Stimulated activated CD8-positive, alpha-beta memory T cell treated with anti-CD3 and anti-CD28 coated beads, Interleukin-7, amount 100 ng/mL, for 24 hours (primary cell): Measurements from ENCODE around the gene KRT6C.
"Not testable (repeated sequence)": the region's sequence is repeated elsewhere in the genome, so short reads cannot be mapped to it uniquely, and the experiment has no call there.

Experiments used
- DNase-seq: peaks from one replicate; pipeline ENCODE4 v3.0.0-alpha.2; 2020; ENCODE audit warnings: low read depth

KRT6C gene

DNA sequence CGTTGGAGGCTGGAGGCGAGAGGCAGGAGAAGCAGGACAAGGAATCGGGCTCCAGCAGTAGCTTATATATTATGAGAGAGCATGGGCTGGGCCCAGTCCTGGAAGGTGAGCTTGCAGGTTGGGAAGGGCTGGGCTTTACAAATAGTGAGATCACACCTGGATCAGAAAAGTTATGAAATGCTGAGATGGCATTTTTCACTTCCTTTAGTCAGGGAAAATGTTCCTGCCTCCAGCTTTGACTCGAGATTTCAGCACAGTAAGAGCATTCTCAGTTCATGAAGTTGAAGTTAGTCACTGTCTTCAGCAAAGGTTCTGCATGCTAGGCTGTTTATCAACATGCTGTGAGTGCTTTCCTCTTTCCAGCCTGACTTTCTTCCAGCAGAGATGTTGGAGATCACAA, at the start of gene KRT6C:
Gene KRT6C (minus strand): TSS at position 38 of the 400 bp plus-strand sequence. CDS start 68 bp downstream, outside the sequence.
- no peak for DNase-seq

DNA sequence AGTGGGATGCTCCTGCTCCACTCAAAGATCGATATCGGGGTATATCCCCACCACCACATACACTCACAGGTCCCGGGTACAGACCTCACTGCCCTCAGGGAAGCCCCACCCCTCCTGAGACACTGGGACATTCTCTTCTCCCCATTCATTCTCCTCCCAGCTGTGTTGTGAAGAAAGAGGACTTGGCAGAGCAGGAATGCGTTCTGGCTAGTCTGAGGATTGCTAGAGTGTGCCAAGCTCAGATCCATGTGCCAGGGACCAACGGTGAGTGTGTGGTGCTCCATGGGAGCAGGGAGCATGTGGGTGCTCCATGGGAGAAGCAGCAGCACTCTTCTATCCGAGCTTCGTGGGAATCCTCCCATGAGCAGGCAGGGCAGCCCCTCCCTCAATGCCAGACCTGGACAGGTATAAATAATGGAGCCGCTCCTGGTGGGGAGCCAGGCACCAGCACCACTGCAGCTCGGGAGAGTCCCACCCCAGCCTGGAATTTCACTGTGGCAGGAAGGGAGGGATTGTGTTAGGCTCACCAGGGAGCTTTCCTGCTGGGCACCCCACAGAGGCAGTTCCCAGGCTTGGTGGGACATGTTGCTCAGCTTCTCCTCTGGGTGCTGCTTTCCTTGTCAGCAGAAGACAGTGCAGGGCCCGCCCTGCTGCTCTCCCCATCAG, 48.9 kb upstream of the KRT6C start:
- DNase-seq: no peak

DNA sequence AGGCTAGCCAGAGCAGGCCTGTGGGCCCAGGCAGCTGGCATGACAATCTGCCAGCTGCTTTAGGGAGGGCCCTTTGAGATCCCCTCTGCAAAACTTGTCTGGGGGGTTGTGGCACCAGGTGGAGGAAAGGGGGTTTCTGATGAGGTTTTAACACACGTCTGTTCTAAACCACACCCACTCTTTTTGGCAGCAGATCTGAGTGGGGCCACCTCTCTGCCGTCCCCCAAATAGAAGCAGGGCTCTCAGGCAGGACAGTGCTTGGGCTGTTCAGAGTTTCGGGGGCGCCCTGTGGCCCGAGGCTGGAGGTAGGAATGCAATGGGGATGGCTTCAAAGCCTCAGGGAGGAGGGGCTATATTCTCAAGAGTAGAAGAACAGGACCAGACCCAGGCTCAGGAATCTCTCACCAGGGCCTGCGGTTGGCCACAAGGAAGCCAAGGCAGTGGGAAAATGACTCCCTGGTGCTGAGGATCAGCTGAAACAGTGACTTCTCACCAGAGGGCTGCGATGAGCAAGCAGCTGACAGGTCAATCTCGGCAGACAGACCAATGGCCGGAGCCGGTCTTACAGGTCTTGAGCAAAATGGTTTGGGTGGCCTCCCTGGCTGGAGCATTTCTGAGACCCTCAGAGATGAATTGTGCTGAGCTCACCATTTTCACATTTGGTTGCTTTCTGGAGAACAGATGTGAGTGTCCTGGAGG, 48.1 kb upstream of the KRT6C start:
- no peak for DNase-seq

DNA sequence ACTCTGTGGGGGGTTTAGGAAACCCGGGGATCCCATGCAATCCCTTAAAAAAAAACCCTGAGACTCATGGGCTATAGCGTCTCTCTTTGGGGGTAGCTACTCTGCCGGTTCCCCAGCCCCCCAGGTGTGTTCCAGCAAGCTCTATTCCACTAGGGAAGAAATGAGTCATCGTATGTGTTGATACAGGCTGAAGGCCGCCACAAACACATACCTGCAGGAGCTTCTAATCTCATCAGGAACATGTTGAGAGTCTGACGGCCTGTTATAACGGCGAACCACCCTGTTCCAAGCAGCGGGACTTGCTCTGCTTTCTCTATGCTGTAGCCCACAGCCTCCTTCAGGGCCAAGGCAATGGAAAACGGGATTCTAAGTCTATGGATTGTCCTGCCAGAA, 47.6 kb upstream of the KRT6C start:
- no peak for DNase-seq

DNA sequence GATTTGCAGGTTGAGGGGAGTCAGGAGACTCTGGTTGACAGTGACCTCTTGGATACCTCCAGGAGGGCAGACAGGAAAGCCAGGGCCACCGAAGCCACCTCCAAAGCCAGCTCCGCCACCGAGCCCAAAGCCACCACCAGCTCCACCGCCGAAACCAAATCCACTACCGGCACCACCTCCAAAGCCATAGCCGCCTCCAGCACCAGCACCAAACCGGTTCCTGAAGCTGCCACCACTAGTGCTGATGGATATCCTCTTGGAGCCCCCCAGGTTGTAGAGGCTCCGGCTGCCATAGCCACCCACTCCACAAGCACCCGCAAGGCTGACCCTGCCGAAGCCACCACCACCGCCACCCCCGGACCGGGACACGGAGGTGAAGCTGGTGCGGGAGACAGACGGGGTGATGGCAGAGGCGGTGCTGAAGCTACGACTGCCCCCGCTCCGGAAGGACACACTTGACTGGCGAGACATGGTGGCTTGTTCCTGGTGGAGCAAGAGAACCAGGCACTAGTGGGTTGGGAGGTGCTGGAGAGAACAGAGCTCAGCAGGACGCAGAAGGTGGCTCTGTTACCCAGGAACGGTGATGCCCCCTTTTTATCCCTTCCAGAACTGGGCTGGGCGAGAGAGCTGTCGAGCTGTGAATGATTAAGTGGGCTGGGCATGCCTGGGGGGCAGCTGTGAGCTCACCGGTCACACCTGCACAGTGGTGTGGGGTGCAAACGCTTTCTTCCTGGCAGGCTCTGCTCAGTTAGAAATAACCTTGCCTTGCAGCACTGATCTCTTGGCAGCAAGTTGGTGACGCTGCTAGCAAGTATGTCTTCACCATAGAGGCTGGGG, 46.4 kb upstream of the KRT6C start, which contains the start of gene KRT5:
Gene KRT5 (minus strand): TSS at position 569 of the 837 bp plus-strand sequence. CDS start 98 bp downstream, at position 471.
- no peak for DNase-seq

GRCh38 chr12:52519387-52519703, 45.7 kb upstream of the KRT6C start:
- no peak for DNase-seq

GRCh38 chr12:52518574-52519386, 45.2 kb upstream of the KRT6C start:
- no peak for DNase-seq

- DNase-seq: no peak
Observed at GRCh38 chr12:52517888-52518287, 44.3 kb upstream of the KRT6C start.

DNA sequence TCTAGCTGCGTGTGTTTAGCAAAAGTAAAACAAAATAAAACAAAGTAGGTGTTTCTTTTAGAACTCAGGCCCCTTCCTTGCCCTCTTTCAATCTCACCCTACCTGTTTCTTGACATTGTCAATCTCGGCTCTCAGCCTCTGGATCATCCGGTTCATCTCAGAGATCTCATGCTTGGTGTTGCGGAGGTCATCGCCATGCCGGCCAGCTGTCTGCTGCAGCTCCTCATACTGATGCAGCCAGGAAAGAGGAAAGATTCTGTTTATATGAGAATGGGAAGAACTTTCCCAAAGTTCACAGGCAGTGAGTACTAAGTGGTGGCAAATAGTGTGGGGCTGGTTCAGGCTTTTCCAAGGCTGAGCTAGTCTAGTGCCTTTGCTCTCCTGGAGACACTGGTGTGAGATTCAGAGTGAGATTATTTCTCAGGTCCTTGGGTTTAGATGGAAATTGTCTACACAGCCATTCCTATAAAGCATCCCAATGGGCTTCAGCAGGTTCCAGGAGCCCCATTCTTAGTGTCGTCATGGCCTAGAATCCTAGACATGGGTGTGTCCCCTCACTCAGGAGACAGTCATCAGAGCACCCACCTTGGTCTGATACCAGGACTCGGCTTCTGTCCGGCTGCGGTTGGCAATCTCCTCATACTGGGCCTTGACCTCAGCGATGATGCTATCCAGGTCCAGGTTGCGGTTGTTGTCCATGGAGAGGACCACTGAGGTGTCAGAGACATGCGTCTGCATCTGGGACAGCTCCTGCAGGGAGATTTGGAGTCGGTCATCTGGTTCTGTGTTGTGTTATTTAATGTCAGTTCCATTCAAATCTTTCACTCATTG, 43.6 kb upstream of the KRT6C start:
- DNase-seq: no peak

DNA sequence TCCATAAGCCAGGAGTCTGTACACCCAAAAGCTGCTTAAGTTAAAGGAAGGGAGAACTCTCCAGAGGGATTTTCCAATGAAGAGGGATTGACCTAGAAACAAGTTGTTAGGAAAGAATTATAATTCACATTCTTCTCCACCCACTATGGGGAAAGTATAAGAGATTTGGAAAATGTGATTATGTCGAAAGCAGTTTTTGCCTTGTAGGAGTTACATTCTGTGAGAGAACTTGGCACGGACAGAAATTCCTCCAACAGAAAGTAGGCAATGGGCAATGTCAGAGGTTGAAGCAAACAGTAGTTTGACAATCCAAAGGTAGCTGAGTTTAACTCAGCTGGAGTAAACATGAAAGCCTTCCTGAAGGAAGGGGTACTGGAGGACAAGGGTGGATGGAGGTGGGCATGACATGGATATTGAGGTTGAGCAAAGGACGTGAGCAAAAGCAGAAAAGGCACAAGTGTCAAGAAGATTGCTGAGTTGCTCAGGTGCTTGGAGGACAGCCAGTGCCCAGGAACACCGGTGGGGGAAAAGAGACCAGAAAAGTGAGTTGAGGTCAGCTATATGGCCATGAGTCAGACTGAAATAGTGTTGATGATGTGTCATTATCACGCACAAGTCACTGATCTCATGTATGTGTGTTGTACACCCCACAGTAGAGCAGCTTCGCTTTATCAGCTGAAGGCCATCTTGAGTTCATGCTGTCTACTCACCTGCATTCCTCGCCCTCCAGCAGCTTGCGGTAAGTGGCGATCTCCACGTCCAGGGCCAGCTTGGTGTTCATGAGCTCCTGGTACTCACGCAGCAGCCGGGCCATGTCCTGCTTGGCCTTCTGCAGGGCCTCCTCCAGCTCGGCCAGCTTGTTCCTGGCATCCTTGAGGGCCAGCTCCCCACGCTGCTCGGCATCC, 42.6 kb upstream of the KRT6C start:
- no peak for DNase-seq

GRCh38 chr12:52515319-52515646, 41.7 kb upstream of the KRT6C start:
- no peak for DNase-seq

GRCh38 chr12:52514471-52515318, 41.1 kb upstream of the KRT6C start:
- DNase-seq: no peak

- no peak for DNase-seq
Observed at GRCh38 chr12:52513736-52514135, 40.1 kb upstream of the KRT6C start.

- no peak for DNase-seq
Observed at GRCh38 chr12:52508211-52508610, 34.6 kb upstream of the KRT6C start.

DNA sequence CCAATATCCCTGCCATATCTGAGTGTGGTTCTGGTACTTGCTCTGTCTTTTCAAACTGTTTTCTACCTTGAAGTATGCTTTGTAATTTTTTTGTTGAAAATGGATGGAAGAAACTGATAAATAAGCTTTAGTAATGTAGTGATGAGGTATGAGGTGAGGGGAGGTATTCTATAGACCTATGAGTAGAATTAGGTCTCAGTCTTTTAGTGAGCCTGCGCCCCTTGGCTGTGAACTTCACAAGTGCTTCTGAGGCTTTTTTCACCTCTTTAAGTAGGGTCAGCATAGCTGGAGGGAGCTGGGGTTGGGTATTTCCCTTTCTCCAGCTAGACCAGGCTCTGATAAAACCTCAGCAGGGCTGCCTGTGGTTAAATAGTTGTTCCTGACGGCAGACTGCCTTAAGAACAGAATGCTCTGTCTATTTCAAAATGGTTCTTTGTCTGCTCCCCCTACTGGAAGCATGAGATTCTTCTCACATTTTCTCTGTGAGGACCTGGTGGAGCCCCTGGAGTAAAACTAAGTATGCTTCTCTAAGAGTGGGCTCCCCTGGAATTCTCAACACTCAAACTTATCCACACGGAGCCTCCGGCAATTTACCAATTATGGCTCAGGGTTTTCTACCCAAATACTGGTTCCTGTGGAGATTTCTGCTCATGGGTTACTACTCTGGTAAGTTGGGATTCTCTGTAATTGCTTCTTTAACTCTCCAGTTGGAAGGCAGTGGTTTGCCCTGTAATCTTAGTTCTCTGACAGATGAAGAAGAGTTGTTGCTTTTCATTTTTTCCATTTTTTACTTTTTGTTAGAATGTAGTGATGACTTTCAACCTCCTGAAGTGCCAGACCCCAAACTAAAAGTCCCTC, 33.5 kb upstream of the KRT6C start:
- DNase-seq: no peak

- DNase-seq: no peak
Observed at GRCh38 chr12:52502877-52503276, 29.3 kb upstream of the KRT6C start.

DNA sequence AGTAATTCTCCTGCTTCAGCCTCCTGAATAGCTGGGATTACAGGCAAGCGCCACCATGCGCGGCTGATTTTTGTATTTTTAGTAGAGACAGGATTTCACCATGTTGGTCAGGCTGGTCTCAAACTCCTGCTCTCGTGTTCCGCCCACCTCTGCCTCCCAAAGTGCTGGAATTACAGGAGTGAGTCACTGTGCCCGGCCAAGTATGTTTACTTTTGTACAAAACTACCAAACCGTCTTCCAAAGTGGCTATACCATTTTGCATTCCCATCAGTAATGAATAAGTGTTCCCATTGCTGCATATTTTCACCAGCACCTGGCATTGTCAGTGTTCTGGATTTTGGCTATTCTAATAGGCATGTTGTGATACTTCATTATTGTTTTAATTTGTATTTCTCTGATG, 27.9 kb upstream of the KRT6C start:
- no peak for DNase-seq

DNA sequence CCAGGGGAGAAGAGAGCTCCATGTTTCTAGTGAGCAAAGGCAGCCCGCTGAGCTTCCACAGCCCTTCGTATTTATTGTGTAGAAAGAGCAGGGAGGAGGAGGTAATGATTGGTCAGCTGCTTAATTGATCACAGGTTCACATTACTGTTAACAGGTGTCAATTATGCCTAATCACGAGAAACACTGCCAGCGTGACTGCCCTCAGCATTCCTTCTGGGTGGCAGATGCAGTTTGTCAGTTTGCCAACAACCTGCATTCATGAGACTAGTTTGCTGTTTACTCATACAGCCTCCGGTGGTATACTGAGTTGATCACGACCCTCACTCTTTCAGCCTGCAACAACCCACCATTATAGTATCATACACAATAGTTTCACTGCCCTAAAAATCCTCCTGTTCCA, 27.0 kb upstream of the KRT6C start:
- DNase-seq: not testable (repeated sequence)
